SU-DHL-6 (cell line): ENCODE data around the gene SLC25A1.

Experiments used
- H2AFZ ChIP-seq: fragments of 200-600 bp; sonication (generic); 2 replicates; pipeline ENCODE4 v1.6.1; 2014; ENCODE audit warnings: low read depth, mild to moderate bottlenecking, moderate library complexity, mixed read lengths, antibody characterized with exemption, low read length; ENCODE audit not compliant: severe bottlenecking
- H3F3A ChIP-seq: fragments of 200-600 bp; shearing (Covaris generic); 2 replicates; pipeline ENCODE4 v1.6.0; 2016; ENCODE audit warnings: antibody characterized with exemption, mild to moderate bottlenecking; ENCODE audit not compliant: insufficient read depth
- H3K27ac ChIP-seq: fragments of 200-600 bp; sonication (generic); 2 replicates; pipeline ENCODE4 v1.5.1; 2016; ENCODE audit warnings: low read depth, mild to moderate bottlenecking, low read length, moderate library complexity, mixed read lengths
- H3K27me3 ChIP-seq: fragments of 200-600 bp; sonication (generic), shearing (Covaris generic); 2 replicates; pipeline ENCODE4 v1.6.0; 2014; ENCODE audit warnings: mild to moderate bottlenecking, low read length
- H3K36me3 ChIP-seq: fragments of 200-600 bp; sonication (generic); 2 replicates; pipeline ENCODE4 v1.6.1; 2014; ENCODE audit warnings: mild to moderate bottlenecking, low read length, mixed read lengths
- H3K4me2 ChIP-seq: fragments of 300-600, 200-600 bp; shearing (Covaris generic), sonication (generic); 2 replicates; pipeline ENCODE4 v1.6.0; 2014; ENCODE audit warnings: low read length, low read depth, mild to moderate bottlenecking; ENCODE audit not compliant: poor library complexity, severe bottlenecking
- H3K4me3 ChIP-seq: fragments of 200-600 bp; sonication (generic); 2 replicates; pipeline ENCODE4 v1.5.1; 2014; ENCODE audit warnings: antibody characterized with exemption, low read length, mild to moderate bottlenecking, mixed read lengths; ENCODE audit not compliant: insufficient read depth, poor library complexity, severe bottlenecking
- H3K79me2 ChIP-seq: fragments of 200-600 bp; sonication (generic); 2 replicates; pipeline ENCODE4 v1.6.1; 2014; ENCODE audit warnings: mild to moderate bottlenecking, low read length, moderate library complexity; ENCODE audit not compliant: insufficient read depth
- H3K9ac ChIP-seq: fragments of 200-600 bp; sonication (generic); 2 replicates; pipeline ENCODE4 v1.7.0; 2014; ENCODE audit warnings: mild to moderate bottlenecking, low read length
- H3K9me2 ChIP-seq: fragments of 200-600 bp; sonication (generic); replicated peaks from 2 replicates; pipeline ENCODE4 v1.6.1; 2014; ENCODE audit warnings: low read length; ENCODE audit not compliant: insufficient read depth
- H3K9me3 ChIP-seq: fragments of 200-600 bp; sonication (generic); 2 replicates; pipeline ENCODE4 v1.6.1; 2014; ENCODE audit warnings: low read length, mixed read lengths; ENCODE audit not compliant: insufficient read depth
- H4K20me1 ChIP-seq: fragments of 200-600 bp; sonication (generic); 2 replicates; pipeline ENCODE4 v1.6.1; 2014; ENCODE audit warnings: low read depth, mild to moderate bottlenecking, antibody characterized with exemption, low read length, moderate library complexity, mixed read lengths
- CTCF ChIP-seq: fragments of 200-600 bp; sonication (generic); IDR thresholded peaks from one replicate; pipeline ENCODE4 v1.5.1; 2017; ENCODE audit warnings: antibody characterized with exemption, mild to moderate bottlenecking, low read length, moderate library complexity; ENCODE audit not compliant: insufficient read depth, poor library complexity, severe bottlenecking
- EZH2phosphoT487 ChIP-seq: fragments of 200-600 bp; sonication (generic), shearing (Covaris generic); conservative IDR thresholded peaks from 2 replicates; pipeline ENCODE4 v1.6.1; 2018; ENCODE audit warnings: mild to moderate bottlenecking, antibody characterized with exemption, low read length, moderate library complexity, mixed read lengths

Gene SLC25A1

GRCh38 chr22:19195796-19196731 lies 17.5 kb upstream of the SLC25A1 start:
- Histone ChIP-seq H2AFZ (no peak overlapping the region), H3F3A (no peaks in the 10 kb centered on the region), H4K20me1 (no peaks in the 10 kb centered on the region), H3K27ac (no peak overlapping the region), H3K79me2 (no peaks in the 10 kb centered on the region), H3K9ac (no peak overlapping the region), H3K4me2 (no peak overlapping the region), H3K9me2 (no peaks in the 10 kb centered on the region), H3K36me3 (no peaks in the 10 kb centered on the region), H3K27me3 (no peaks in the 10 kb centered on the region), H3K4me3 (no peak overlapping the region), H3K9me3 (no peaks in the 10 kb centered on the region)
- TF ChIP-seq CTCF, result no peak
- no peak for TF ChIP-seq EZH2phosphoT487

GRCh38 chr22:19194766-19195536 lies 16.4 kb upstream of the SLC25A1 start:
- H3K4me3 ChIP-seq, result no peak overlapping the region
- H3K9ac ChIP-seq, result no peak overlapping the region
- H3K27ac ChIP-seq, result no peak overlapping the region
- no peaks in the 10 kb centered on the region for H3K9me2 ChIP-seq
- H3K9me3 ChIP-seq, result no peaks in the 10 kb centered on the region
- H3K4me2 ChIP-seq, result no peak overlapping the region
- H3F3A ChIP-seq, result no peaks in the 10 kb centered on the region
- TF ChIP-seq EZH2phosphoT487 (no peak), CTCF (no peak)
- no peak overlapping the region for H2AFZ ChIP-seq
- no peaks in the 10 kb centered on the region for H4K20me1 ChIP-seq
- no peaks in the 10 kb centered on the region for H3K79me2 ChIP-seq
- no peaks in the 10 kb centered on the region for H3K27me3 ChIP-seq
- H3K36me3 ChIP-seq, result no peaks in the 10 kb centered on the region

- Histone ChIP-seq H3K27ac (no peak overlapping the region), H3K9ac (no peak overlapping the region), H3K79me2 (no peaks in the 10 kb centered on the region), H3K4me3 (no peak overlapping the region), H3K9me3 (no peaks in the 10 kb centered on the region), H3K4me2 (no peak overlapping the region), H3K36me3 (no peaks in the 10 kb centered on the region), H3F3A (no peaks in the 10 kb centered on the region), H3K9me2 (no peaks in the 10 kb centered on the region), H2AFZ (no peak overlapping the region), H4K20me1 (no peaks in the 10 kb centered on the region), H3K27me3 (no peaks in the 10 kb centered on the region)
- no peak for TF ChIP-seq CTCF
- TF ChIP-seq EZH2phosphoT487, result no peak
Observed at GRCh38 chr22:19193879-19194278, 15.3 kb upstream of the SLC25A1 start.
